Embryonic facial prominence (tissue), 1 donor: Measurements from ENCODE around the gene FAM8A1.

ENCODE experiments used
- DNase-seq: peaks from one replicate; pipeline ENCODE4 v3.0.0-alpha.2; 2016; ENCODE audit errors: extremely low spot score

Gene FAM8A1

GRCh38 chr6:17601386-17601703 lies 1.2 kb downstream of the FAM8A1 start:
- DNase-seq, result no peak

- no peak for DNase-seq
These were observed 2.8 kb downstream of the FAM8A1 start for GRCh38 chr6:17602888-17603287.

GRCh38 chr6:17606606-17607005 lies 6.5 kb downstream of the FAM8A1 start:
- no peak for DNase-seq

GRCh38 chr6:17610835-17611234 lies 10.7 kb downstream of the FAM8A1 start:
- DNase-seq, result no peak

GRCh38 chr6:17612048-17612447 lies 11.9 kb downstream of the FAM8A1 start:
- no peak for DNase-seq

GRCh38 chr6:17615794-17616193 lies 15.7 kb downstream of the FAM8A1 start:
- DNase-seq, result no peak

- DNase-seq, result no peak
These were observed 20.9 kb downstream of the FAM8A1 start for GRCh38 chr6:17621003-17621402.

- no peak for DNase-seq
These were observed 22.0 kb downstream of the FAM8A1 start for GRCh38 chr6:17622144-17622543.

GRCh38 chr6:17624396-17624795 lies 24.3 kb downstream of the FAM8A1 start:
- no peak for DNase-seq

- DNase-seq, result no peak
These were observed 28.8 kb downstream of the FAM8A1 start for GRCh38 chr6:17628873-17629272.

GRCh38 chr6:17629824-17630510 lies 29.9 kb downstream of the FAM8A1 start:
- DNase-seq, result no peak

- no peak for DNase-seq
These were observed 30.5 kb downstream of the FAM8A1 start for GRCh38 chr6:17630511-17631073.

GRCh38 chr6:17632934-17633333 lies 32.8 kb downstream of the FAM8A1 start:
- no peak for DNase-seq

- DNase-seq, result no peak
These were observed 33.5 kb downstream of the FAM8A1 start for GRCh38 chr6:17633465-17634188.

- DNase-seq, result no peak
These were observed 35.5 kb downstream of the FAM8A1 start for GRCh38 chr6:17635568-17635967.

GRCh38 chr6:17638212-17638715 lies 38.2 kb downstream of the FAM8A1 start:
- DNase-seq, result no peak

- DNase-seq, result no peak
These were observed 40.4 kb downstream of the FAM8A1 start for GRCh38 chr6:17640477-17640917.

- no peak for DNase-seq
These were observed 48.6 kb downstream of the FAM8A1 start for GRCh38 chr6:17648745-17649144.

GRCh38 chr6:17650656-17651309 lies 50.7 kb downstream of the FAM8A1 start:
- no peak for DNase-seq

GRCh38 chr6:17653198-17653882 lies 53.2 kb downstream of the FAM8A1 start:
- DNase-seq, result no peak

- DNase-seq, result no peak
These were observed 56.0 kb downstream of the FAM8A1 start for GRCh38 chr6:17656092-17656491.

GRCh38 chr6:17656644-17657043 lies 56.5 kb downstream of the FAM8A1 start:
- no peak for DNase-seq
